ENCODE results near the gene GPX3. TPM values are rescaled to one million over a fixed set of nuclear protein-coding genes. Genes with fewer than 3 reads are reported as not detected.

The GPX3 gene
- total and polyA plus RNA-seq, 2 of the 13 experiments (the other 11 are each of a cell fraction or from before 2014, with no cell fraction given), result 33.8 to 1,892 TPM

DNA sequence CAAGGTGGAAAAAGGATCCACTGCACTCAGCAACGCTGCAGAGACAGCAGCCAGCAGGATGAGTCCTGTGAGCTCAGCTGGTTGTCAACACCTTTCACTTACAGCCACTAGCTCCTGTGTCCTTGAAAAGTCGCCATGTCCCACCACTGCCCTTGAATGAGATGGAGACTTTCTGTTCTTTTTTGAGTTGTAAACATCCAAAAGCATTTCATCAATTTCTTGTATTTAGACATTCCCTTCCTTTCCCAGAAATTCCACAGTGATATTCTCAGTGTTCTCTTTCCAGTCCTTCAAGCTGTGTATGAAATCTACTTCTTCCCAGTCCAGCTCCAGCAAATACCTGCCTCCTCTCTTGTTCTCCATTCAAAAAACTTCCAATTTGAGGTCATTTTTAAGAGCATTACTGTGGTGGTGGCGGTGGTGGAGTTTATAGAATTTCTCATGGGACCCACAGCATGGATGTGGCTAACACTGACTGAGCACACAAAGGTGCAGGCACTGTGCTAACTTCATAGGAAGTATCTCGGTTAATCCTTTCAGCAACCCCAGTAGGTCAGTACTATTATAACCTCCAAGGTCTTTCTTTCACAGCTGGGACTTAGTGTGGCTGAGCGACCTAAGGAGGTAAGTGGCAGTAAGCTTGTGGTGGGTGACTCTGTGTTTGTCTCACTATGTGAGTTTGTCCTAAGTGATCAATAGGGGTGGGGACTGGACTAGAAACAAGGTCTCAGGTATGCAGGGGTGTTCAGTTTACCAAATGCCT, 15.0 kb upstream of the GPX3 start (continued):
- TF ChIP-seq, protein P1, sequence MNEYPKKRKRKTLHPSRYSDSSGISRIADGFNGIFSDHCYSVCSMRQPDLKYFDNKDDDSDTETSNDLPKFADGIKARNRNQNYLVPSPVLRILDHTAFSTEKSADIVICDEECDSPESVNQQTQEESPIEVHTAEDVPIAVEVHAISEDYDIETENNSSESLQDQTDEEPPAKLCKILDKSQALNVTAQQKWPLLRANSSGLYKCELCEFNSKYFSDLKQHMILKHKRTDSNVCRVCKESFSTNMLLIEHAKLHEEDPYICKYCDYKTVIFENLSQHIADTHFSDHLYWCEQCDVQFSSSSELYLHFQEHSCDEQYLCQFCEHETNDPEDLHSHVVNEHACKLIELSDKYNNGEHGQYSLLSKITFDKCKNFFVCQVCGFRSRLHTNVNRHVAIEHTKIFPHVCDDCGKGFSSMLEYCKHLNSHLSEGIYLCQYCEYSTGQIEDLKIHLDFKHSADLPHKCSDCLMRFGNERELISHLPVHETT (CRISPR knock-in tag; conservative IDR thresholded peaks at IDR 0.05), result no peak
- TF ChIP-seq ZFP37 (CRISPR knock-in tag; IDR thresholded peaks at IDR 0.05; ENCODE audit: borderline replicate concordance), result no peak
- TF ChIP-seq, protein P2, sequence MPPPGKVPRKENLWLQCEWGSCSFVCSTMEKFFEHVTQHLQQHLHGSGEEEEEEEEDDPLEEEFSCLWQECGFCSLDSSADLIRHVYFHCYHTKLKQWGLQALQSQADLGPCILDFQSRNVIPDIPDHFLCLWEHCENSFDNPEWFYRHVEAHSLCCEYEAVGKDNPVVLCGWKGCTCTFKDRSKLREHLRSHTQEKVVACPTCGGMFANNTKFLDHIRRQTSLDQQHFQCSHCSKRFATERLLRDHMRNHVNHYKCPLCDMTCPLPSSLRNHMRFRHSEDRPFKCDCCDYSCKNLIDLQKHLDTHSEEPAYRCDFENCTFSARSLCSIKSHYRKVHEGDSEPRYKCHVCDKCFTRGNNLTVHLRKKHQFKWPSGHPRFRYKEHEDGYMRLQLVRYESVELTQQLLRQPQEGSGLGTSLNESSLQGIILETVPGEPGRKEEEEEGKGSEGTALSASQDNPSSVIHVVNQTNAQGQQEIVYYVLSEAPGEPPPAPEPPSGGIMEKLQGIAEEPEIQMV (CRISPR knock-in tag; IDR thresholded peaks at IDR 0.05; ENCODE audit: low read depth), result no peak
- TF ChIP-seq RFX1 (IDR thresholded peaks at IDR 0.05), result no peak
- peak; percentile 55 for TF ChIP-seq RXRB (CRISPR knock-in tag; IDR thresholded peaks at IDR 0.05; ENCODE audit: borderline replicate concordance)
- TF ChIP-seq HDAC1 (CRISPR knock-in tag; IDR thresholded peaks at IDR 0.05), result peak; percentile 31; the same call in 1 of the 2 replicates
- peak; percentile 100 for TF ChIP-seq TGIF2 (CRISPR knock-in tag; IDR thresholded peaks at IDR 0.05)
- TF ChIP-seq, protein P3, sequence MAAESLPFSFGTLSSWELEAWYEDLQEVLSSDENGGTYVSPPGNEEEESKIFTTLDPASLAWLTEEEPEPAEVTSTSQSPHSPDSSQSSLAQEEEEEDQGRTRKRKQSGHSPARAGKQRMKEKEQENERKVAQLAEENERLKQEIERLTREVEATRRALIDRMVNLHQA (CRISPR knock-in tag; IDR thresholded peaks at IDR 0.05), result no peak
- TF ChIP-seq ZNF501 (CRISPR knock-in tag; IDR thresholded peaks at IDR 0.05), result no peak
- TF ChIP-seq MTF1 (CRISPR knock-in tag; IDR thresholded peaks at IDR 0.05), result no peak
- no peak for TF ChIP-seq ZSCAN9 (CRISPR knock-in tag; IDR thresholded peaks at IDR 0.05; ENCODE audit: borderline replicate concordance)
- TF ChIP-seq HNRNPH1 (optimal IDR thresholded peaks at IDR 0.05; ENCODE audit: low read depth, low read length), result no peak
- TF ChIP-seq, protein P4, sequence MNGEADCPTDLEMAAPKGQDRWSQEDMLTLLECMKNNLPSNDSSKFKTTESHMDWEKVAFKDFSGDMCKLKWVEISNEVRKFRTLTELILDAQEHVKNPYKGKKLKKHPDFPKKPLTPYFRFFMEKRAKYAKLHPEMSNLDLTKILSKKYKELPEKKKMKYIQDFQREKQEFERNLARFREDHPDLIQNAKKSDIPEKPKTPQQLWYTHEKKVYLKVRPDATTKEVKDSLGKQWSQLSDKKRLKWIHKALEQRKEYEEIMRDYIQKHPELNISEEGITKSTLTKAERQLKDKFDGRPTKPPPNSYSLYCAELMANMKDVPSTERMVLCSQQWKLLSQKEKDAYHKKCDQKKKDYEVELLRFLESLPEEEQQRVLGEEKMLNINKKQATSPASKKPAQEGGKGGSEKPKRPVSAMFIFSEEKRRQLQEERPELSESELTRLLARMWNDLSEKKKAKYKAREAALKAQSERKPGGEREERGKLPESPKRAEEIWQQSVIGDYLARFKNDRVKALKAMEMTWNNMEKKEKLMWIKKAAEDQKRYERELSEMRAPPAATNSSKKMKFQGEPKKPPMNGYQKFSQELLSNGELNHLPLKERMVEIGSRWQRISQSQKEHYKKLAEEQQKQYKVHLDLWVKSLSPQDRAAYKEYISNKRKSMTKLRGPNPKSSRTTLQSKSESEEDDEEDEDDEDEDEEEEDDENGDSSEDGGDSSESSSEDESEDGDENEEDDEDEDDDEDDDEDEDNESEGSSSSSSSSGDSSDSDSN (CRISPR knock-in tag; IDR thresholded peaks at IDR 0.05), result no peak
- TF ChIP-seq, protein P5, sequence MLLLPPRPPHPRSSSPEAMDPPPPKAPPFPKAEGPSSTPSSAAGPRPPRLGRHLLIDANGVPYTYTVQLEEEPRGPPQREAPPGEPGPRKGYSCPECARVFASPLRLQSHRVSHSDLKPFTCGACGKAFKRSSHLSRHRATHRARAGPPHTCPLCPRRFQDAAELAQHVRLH (CRISPR knock-in tag; IDR thresholded peaks at IDR 0.05; ENCODE audit: borderline replicate concordance, low read depth), result no peak
- no peak for TF ChIP-seq ASH2L (IDR thresholded peaks at IDR 0.05; ENCODE audit: insufficient read length, low read depth, low read length)
- TF ChIP-seq KMT2A (CRISPR knock-in tag; IDR thresholded peaks at IDR 0.05), result no peak
- 0 out of 2 replicates have a peak, but pooled peaks have one; percentile 17 for TF ChIP-seq RARA (CRISPR knock-in tag; IDR thresholded peaks at IDR 0.05)
- no peak for TF ChIP-seq NR2F6 (IDR thresholded peaks at IDR 0.05)
- peak; percentile 32; the same call in 1 of the 2 replicates for TF ChIP-seq NR2F6 (CRISPR knock-in tag; IDR thresholded peaks at IDR 0.05)
- TF ChIP-seq, protein P6, sequence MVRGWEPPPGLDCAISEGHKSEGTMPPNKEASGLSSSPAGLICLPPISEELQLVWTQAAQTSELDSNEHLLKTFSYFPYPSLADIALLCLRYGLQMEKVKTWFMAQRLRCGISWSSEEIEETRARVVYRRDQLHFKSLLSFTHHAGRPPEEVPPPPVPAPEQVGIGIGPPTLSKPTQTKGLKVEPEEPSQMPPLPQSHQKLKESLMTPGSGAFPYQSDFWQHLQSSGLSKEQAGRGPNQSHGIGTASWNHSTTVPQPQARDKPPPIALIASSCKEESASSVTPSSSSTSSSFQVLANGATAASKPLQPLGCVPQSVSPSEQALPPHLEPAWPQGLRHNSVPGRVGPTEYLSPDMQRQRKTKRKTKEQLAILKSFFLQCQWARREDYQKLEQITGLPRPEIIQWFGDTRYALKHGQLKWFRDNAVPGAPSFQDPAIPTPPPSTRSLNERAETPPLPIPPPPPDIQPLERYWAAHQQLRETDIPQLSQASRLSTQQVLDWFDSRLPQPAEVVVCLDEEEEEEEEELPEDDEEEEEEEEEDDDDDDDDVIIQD (CRISPR knock-in tag; IDR thresholded peaks at IDR 0.05; ENCODE audit: low read depth), result no peak
- no peak for TF ChIP-seq ARNTL (CRISPR knock-in tag; IDR thresholded peaks at IDR 0.05)
